ENCODE results near the gene HOXC11.

The HOXC11 gene

GRCh38 chr12:53944209-53944608 lies 28.7 kb upstream of the HOXC11 start:
- no peak for DNase-seq

- no peak for DNase-seq
Measured at GRCh38 chr12:53944907-53945847, 27.7 kb upstream of the HOXC11 start.

- DNase-seq = no peak
Measured at GRCh38 chr12:53947743-53948142, 25.2 kb upstream of the HOXC11 start.

GRCh38 chr12:53948650-53949593 lies 24.0 kb upstream of the HOXC11 start:
- no peak for DNase-seq

GRCh38 chr12:53949631-53950436 lies 23.1 kb upstream of the HOXC11 start:
- no peak for DNase-seq

- DNase-seq = no peak
Measured at GRCh38 chr12:53950437-53950773, 22.5 kb upstream of the HOXC11 start.

- DNase-seq = no peak
Measured at GRCh38 chr12:53950789-53951576, 21.9 kb upstream of the HOXC11 start.

- DNase-seq = no peak
Measured at GRCh38 chr12:53951577-53952334, 21.2 kb upstream of the HOXC11 start.

- no peak for DNase-seq
Measured at GRCh38 chr12:53952335-53952694, 20.6 kb upstream of the HOXC11 start.

- DNase-seq = no peak
Measured at GRCh38 chr12:53952871-53953734, 19.8 kb upstream of the HOXC11 start.

- DNase-seq = no peak
Measured at GRCh38 chr12:53953831-53954693, 18.9 kb upstream of the HOXC11 start.

GRCh38 chr12:53954694-53955035 lies 18.3 kb upstream of the HOXC11 start, which contains the start of gene HOXC12:
TSS of gene HOXC12 (plus strand) at chr12:53954903. CDS start at chr12:53954930, 27 bp downstream.
- DNase-seq = no peak

- DNase-seq = no peak
Measured at GRCh38 chr12:53955036-53955775, 17.7 kb upstream of the HOXC11 start.

GRCh38 chr12:53955776-53956250 lies 17.1 kb upstream of the HOXC11 start:
- no peak for DNase-seq

- no peak for DNase-seq
Measured at GRCh38 chr12:53956251-53956887, 16.6 kb upstream of the HOXC11 start.

GRCh38 chr12:53956914-53957536 lies 15.9 kb upstream of the HOXC11 start:
- DNase-seq = no peak

GRCh38 chr12:53958128-53958527 lies 14.8 kb upstream of the HOXC11 start:
- DNase-seq = no peak

All from SW 1271 (cell line).